ENCODE data around the gene LBR.

The LBR gene

GRCh38 chr1:225366552-225366951 lies 61.3 kb downstream of the LBR start:
- DNase-seq: no peak

GRCh38 chr1:225366018-225366417 lies 61.8 kb downstream of the LBR start:
- DNase-seq: no peak

DNA sequence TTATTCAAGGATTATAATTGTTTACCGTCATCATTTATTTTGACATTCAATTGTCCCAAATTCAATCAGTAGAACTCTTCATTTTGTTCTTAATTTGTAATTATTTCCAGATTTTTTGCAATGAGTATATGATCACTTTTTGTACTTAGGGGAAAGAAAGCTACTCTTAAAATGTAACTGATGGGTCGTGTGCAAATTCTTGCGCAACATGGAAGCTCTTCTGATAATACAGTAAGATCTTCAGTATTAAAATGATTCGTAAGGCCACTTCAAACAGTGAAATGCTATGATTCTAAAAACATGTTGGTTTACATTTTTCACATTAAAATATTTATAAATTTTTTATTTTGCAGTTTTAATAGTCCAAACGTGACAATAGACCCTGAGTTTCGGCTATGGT lies 63.4 kb downstream of the LBR start:
- DNase-seq: no peak

DNA sequence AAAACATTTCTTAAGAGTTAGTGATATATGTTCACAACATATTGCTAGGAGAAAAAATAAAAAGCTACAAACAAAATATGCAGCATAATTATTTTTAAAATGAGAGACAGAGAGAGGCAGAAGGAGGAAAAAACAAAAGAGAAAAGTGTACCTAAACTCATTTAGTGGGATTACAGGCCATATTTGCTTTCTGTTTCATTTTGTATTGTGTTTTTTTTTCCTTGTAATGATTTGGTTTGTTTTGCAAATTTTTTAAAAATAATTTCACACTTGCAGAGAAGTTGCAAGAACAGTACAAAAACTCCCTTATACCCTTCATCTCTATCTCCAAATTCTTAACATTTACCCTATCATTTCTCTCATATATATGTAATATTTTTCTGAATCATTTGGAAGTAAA lies 65.0 kb downstream of the LBR start:
- no peak for DNase-seq

DNA sequence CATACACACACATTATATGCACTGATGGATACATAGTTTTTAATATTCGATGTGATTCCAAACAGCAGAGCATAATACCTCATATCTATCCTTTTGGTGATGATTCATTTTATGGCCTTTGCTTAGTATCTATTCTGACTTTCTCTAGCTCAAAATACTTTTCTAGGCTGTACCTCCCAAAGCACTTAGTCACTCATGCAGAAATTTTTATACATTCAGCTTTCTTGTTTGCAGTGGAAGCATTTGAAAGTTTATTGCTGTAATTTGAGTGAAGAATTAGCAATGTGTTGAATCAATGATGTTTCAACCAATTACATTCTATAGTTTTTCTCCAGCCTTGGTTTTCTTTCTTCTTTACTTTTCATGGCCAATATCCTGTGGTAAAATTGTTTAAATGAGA lies 66.7 kb downstream of the LBR start:
- DNase-seq: no peak

- no peak for DNase-seq
Measured at GRCh38 chr1:225360119-225360518, 67.7 kb downstream of the LBR start.

DNA sequence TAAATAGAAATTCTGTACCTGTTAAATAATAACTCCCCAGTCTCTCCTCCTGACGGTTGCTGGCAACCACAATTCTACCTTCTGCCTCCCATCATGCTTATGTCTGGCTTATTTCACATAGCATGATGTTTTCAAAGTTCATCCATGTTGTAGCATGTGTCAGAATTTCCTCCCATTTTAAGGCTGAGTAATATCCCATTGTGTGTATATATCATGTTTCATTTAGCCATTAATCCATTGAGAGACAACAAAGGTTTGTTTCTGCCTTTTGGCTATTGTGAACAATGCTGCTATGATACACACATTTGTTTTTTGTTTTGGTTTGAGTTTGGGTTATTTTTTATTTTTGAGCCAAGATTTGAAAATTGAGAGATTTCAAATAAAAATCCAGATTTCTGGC lies 72.0 kb downstream of the LBR start:
- DNase-seq: no peak

GRCh38 chr1:225354906-225355305 lies 72.9 kb downstream of the LBR start:
- DNase-seq: no peak
